ENCODE data around the gene XRCC4.

Gene XRCC4

DNA sequence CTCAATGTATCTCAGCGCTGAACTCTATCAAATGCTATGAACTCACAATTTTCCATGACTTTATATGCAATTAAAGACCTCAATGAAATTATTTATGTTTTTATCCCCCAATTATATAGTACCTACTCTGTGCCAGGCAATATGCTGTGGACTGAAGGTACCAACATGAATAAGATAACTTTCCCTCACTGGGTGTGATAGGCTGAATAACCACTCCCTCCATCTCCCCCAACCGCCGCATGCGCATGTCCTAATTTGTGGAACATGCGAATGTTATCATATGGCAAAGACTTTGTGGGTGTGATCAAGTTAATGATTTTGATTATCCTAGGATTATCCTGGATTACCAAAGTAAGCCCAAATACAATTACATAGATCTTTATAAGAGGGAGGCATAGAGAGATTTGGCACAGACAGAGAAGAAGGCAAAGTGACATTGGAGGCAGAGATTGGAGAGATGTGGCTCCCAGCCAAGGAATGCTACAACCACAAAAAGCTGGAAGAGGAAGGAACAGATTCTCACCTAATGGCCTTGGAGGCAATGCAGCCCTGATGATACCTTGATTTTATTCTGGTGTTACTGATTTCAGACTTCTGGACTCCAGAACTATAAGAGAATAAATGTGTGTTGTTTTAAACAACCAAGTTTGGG lies 245.1 kb downstream of the XRCC4 start:
- no peak overlapping the region for H3K9ac ChIP-seq (ENCODE audit: low read length)
- no peaks in the 10 kb centered on the region for H3K27me3 ChIP-seq (ENCODE audit: control insufficient read depth, insufficient read depth, low read length)
- H3K27ac ChIP-seq (ENCODE audit: low read depth, low read length): no peak overlapping the region
- H3K4me1 ChIP-seq (ENCODE audit: control insufficient read depth, insufficient read depth, low read length): no peaks in the 10 kb centered on the region
- no peak overlapping the region for H3K4me3 ChIP-seq (ENCODE audit: low read length)
- no peaks in the 10 kb centered on the region for H3K36me3 ChIP-seq (ENCODE audit: control insufficient read depth, insufficient read depth, low read length)

DNA sequence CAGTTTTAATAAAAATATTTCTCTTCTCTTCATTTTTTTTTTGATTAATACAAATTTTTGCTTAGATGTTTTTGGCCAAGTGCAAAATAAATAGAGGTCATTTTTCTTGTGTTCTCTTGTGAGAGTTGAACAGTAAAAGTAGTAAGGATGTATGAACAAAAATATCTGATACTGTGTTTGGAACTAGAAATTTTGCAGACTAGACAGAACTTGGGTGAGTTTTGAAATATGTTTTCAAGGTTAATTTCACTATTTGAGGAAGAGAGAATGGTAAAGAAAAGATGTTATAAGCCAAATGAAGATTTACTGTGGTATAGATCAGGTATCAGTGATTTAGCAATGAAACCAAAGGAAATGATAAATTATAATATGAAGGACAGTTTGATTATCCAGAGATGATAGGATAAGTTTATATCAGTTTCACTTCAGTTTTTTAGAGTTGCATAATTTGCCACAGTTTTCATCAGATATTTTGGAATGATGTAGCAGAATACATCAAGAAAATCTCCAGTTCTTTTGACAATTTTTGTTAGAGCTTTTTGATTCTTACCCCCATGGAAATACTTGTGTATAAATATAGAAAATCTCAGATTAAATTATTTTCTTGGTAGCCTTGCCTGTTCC lies 246.3 kb downstream of the XRCC4 start:
- Histone ChIP-seq H3K4me3 (ENCODE audit: low read length) (no peak overlapping the region), H3K4me1 (ENCODE audit: control insufficient read depth, insufficient read depth, low read length) (no peaks in the 10 kb centered on the region), H3K36me3 (ENCODE audit: control insufficient read depth, insufficient read depth, low read length) (no peaks in the 10 kb centered on the region), H3K9ac (ENCODE audit: low read length) (no peak overlapping the region), H3K27ac (ENCODE audit: low read depth, low read length) (no peak overlapping the region), H3K27me3 (ENCODE audit: control insufficient read depth, insufficient read depth, low read length) (no peaks in the 10 kb centered on the region)

DNA sequence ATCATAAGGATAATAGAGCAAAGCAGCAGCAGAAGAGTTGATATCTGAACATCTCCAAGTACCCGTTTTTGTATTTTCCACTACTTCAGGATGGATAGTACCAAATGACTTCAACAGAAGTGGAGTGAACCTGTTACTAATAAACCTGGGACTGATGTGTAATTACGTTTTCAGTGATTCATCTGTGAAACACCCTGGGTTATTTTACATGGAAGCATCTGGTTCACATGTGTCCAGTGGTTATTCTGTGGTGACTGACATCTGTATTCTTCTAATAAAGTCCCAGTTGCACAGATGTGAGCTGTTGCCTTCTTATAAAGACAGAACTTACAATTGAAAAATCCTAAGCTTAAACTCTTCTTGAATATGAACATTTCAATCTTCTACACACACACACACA lies 254.5 kb downstream of the XRCC4 start:
- Histone ChIP-seq H3K27me3 (ENCODE audit: control insufficient read depth, insufficient read depth, low read length) (no peaks in the 10 kb centered on the region), H3K9ac (ENCODE audit: low read length) (no peak overlapping the region), H3K36me3 (ENCODE audit: control insufficient read depth, insufficient read depth, low read length) (no peaks in the 10 kb centered on the region), H3K4me3 (ENCODE audit: low read length) (no peak overlapping the region), H3K4me1 (ENCODE audit: control insufficient read depth, insufficient read depth, low read length) (no peaks in the 10 kb centered on the region), H3K27ac (ENCODE audit: low read depth, low read length) (no peak overlapping the region)

DNA sequence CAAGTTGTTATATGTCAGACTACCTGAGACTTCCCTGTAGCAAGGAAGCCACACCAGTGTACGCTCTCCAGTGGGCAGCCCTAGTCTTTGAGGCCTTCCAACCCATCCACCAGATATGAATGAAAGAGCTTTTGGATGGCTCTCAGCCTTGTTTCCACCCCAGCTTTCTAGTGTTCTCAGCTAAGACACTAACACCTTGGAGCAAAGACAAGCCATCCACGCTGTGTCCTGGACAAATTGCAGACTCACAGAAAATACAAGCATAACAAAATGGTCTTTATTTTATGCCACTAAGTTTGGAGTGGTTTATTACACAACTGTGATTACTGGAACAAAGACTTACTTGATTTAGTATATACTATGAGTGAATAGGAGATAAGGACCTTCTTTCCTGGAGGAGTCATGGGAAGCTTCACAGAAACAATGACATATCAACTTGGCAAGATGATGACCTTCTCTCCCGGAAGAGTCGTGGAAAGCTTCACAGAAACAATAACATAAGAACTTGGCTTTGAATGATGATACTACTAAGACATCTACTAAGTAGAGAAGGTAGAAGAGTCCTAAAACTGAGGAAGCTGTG lies 260.2 kb downstream of the XRCC4 start:
- no peaks in the 10 kb centered on the region for H3K27me3 ChIP-seq (ENCODE audit: control insufficient read depth, insufficient read depth, low read length)
- H3K4me1 ChIP-seq (ENCODE audit: control insufficient read depth, insufficient read depth, low read length): no peaks in the 10 kb centered on the region
- no peak overlapping the region for H3K27ac ChIP-seq (ENCODE audit: low read depth, low read length)
- no peaks in the 10 kb centered on the region for H3K36me3 ChIP-seq (ENCODE audit: control insufficient read depth, insufficient read depth, low read length)
- H3K4me3 ChIP-seq (ENCODE audit: low read length): no peak overlapping the region
- no peak overlapping the region for H3K9ac ChIP-seq (ENCODE audit: low read length)

DNA sequence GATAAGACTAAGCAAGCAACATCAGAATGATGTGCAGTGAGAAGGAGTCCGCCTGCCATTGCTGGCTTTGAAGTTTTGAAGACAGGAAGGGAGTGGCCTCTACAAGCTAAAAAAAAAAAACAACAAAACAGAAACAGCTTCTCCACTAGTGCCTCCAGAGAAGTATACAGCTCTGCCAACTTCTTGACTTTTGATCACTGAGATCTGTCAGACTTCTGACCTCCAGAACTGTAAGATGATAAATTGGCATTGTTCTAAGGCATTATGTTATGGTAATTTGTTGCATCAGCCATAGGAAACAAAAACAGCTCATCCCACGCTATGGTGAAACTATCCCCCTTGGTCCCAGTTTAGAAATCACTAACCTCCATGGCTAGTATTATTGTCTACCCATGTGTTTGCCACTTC lies 263.2 kb downstream of the XRCC4 start:
- Histone ChIP-seq H3K9ac (ENCODE audit: low read length) (no peak overlapping the region), H3K27ac (ENCODE audit: low read depth, low read length) (no peak overlapping the region), H3K36me3 (ENCODE audit: control insufficient read depth, insufficient read depth, low read length) (no peaks in the 10 kb centered on the region), H3K4me1 (ENCODE audit: control insufficient read depth, insufficient read depth, low read length) (no peaks in the 10 kb centered on the region), H3K27me3 (ENCODE audit: control insufficient read depth, insufficient read depth, low read length) (no peaks in the 10 kb centered on the region), H3K4me3 (ENCODE audit: low read length) (no peak overlapping the region)

DNA sequence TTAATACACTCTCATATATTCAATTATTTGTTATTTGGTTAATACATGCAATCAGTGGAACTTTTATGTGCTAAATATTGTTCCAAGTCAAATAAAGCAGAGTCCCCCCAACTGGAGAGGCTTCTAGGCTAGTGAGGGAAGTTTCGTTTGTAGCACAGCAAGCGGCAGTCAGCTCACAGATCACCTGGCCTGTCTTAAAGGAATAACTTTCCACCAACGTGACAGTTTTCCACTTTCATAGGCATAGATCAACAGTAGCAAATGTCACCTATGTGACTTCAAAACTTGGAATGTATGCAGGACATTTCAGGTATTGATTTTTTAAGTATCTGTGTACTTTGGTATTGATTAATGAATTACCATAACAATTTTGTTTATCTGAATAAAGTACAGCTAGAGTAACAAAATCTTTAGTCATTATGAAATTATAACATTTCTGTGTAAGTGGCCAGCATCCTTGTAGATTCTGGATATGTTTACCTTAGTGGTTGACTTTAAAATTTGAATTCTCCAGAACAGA lies 264.5 kb downstream of the XRCC4 start:
- Histone ChIP-seq H3K27ac (ENCODE audit: low read depth, low read length) (no peak overlapping the region), H3K9ac (ENCODE audit: low read length) (no peak overlapping the region)

DNA sequence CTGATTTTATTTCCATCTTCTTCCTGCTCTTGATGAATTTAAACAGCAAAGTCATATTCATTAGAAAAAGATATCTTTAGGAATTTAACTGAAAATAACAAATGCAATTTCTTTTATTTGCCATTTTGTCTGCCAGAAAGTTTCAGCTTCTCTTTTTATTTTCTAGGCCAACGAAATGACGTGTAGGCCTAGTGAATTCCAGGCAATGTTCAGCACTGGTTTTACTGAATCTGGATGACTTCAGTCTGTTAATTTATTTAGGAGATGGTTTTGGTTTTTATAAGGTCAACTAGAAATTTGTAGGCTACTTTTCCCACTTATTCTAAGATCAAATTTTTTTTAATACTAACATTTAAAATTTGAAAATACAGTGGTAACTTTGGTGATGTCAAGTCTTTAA lies 265.1 kb downstream of the XRCC4 start:
- Histone ChIP-seq H3K9ac (ENCODE audit: low read length) (no peak overlapping the region), H3K4me3 (ENCODE audit: low read length) (no peak overlapping the region), H3K36me3 (ENCODE audit: control insufficient read depth, insufficient read depth, low read length) (no peaks in the 10 kb centered on the region), H3K4me1 (ENCODE audit: control insufficient read depth, insufficient read depth, low read length) (no peaks in the 10 kb centered on the region), H3K27ac (ENCODE audit: low read depth, low read length) (no peak overlapping the region), H3K27me3 (ENCODE audit: control insufficient read depth, insufficient read depth, low read length) (no peaks in the 10 kb centered on the region)

More for the DNA sequence above, 264.5 kb downstream of the XRCC4 start:
- Histone ChIP-seq H3K4me3 (ENCODE audit: low read length) (no peak overlapping the region), H3K4me1 (ENCODE audit: control insufficient read depth, insufficient read depth, low read length) (no peaks in the 10 kb centered on the region), H3K27me3 (ENCODE audit: control insufficient read depth, insufficient read depth, low read length) (no peaks in the 10 kb centered on the region), H3K36me3 (ENCODE audit: control insufficient read depth, insufficient read depth, low read length) (no peaks in the 10 kb centered on the region)

DNA sequence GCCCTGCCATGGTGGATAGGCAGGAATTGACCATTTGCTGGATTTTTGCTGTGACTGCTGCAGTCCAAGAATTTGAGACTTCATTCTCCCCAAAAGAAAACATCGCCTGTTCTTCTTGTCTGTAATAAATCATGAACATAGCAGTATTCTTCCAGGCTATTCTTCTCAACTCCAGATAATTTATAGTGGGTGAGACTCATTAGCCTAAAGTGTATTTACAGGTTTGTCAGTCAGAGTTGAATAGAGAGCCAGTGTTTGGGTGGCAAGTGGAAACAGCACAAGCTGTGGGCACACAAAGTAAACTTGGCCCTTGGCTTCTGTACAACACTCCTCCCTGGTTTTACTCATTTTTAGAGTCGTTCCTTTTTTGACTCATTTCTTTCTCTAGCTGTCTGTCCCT lies 266.0 kb downstream of the XRCC4 start:
- Histone ChIP-seq H3K4me1 (ENCODE audit: control insufficient read depth, insufficient read depth, low read length) (no peaks in the 10 kb centered on the region), H3K9ac (ENCODE audit: low read length) (no peak overlapping the region), H3K4me3 (ENCODE audit: low read length) (no peak overlapping the region), H3K36me3 (ENCODE audit: control insufficient read depth, insufficient read depth, low read length) (no peaks in the 10 kb centered on the region), H3K27ac (ENCODE audit: low read depth, low read length) (peak overlapping the region; percentile 28), H3K27me3 (ENCODE audit: control insufficient read depth, insufficient read depth, low read length) (no peaks in the 10 kb centered on the region)

DNA sequence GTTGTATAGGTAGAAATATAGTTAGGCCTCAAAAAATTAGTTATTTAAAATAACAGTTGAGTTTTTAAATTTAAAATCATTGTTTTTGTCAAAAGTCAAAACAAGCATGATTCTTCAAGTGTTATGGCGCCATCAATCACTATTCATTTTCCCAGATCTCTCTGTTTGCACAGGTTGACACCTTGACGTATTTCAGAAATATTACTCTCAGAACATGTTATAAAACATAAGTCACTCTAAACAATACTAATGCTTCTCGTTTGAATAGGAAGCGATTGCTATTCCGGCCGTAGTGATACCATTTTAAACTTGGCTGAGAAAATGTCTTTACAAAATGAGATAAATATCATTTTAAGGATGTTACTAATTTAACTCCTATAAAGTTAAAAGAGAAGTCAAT lies 268.1 kb downstream of the XRCC4 start:
- Histone ChIP-seq H3K36me3 (ENCODE audit: control insufficient read depth, insufficient read depth, low read length) (no peaks in the 10 kb centered on the region), H3K4me1 (ENCODE audit: control insufficient read depth, insufficient read depth, low read length) (no peaks in the 10 kb centered on the region), H3K27ac (ENCODE audit: low read depth, low read length) (no peak overlapping the region), H3K4me3 (ENCODE audit: low read length) (no peak overlapping the region), H3K27me3 (ENCODE audit: control insufficient read depth, insufficient read depth, low read length) (no peaks in the 10 kb centered on the region), H3K9ac (ENCODE audit: low read length) (no peak overlapping the region)

DNA sequence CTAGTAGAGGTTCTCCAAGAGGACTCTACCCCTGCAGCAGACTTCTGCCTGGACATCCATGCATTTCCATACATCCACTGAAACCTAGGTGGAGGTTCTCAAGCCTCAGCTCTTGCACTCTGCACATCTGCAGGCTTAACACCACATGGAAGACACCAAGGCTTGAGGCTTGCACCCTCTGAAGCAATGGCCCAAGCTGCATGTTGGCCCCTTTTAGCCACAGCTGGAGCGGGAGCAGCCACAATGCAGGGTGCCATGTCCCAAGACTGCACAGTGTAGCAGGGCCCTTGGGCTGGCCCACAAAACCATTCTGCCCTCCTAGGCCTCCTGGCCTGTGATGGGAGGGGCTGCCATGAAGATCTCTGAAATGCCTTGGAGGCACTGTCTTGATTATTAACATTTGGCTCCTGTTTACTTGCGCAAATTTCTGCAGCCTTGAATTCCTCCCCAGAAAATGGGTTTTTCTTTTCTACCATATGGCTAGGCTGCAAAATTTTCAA lies 271.0 kb downstream of the XRCC4 start:
- Histone ChIP-seq H3K36me3 (ENCODE audit: control insufficient read depth, insufficient read depth, low read length) (no peaks in the 10 kb centered on the region), H3K4me3 (ENCODE audit: low read length) (no peak overlapping the region), H3K27ac (ENCODE audit: low read depth, low read length) (no peak overlapping the region), H3K4me1 (ENCODE audit: control insufficient read depth, insufficient read depth, low read length) (no peaks in the 10 kb centered on the region), H3K27me3 (ENCODE audit: control insufficient read depth, insufficient read depth, low read length) (no peaks in the 10 kb centered on the region), H3K9ac (ENCODE audit: low read length) (no peak overlapping the region)

DNA sequence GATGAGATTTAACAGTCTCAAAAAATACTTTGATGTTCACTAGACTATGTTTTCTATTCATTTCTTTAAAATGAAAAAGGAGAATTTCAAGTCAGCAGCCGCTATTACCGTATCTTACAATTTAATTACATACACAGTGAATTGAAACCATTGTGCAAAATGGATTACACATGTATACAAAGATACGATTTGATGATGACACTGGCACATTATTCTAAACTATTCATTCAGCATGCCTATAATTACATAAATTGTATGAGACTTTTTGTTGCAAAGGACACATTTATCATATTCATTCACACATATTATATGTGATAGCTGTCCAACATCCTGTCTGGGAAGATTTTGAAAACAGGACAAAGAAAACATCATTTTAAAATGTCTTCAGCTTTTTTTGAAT lies 275.9 kb downstream of the XRCC4 start:
- H3K9ac ChIP-seq (ENCODE audit: low read length): no peak overlapping the region
- no peaks in the 10 kb centered on the region for H3K27me3 ChIP-seq (ENCODE audit: control insufficient read depth, insufficient read depth, low read length)
- H3K4me1 ChIP-seq (ENCODE audit: control insufficient read depth, insufficient read depth, low read length): no peaks in the 10 kb centered on the region
- H3K36me3 ChIP-seq (ENCODE audit: control insufficient read depth, insufficient read depth, low read length): no peaks in the 10 kb centered on the region
- no peak overlapping the region for H3K4me3 ChIP-seq (ENCODE audit: low read length)
- no peak overlapping the region for H3K27ac ChIP-seq (ENCODE audit: low read depth, low read length)

DNA sequence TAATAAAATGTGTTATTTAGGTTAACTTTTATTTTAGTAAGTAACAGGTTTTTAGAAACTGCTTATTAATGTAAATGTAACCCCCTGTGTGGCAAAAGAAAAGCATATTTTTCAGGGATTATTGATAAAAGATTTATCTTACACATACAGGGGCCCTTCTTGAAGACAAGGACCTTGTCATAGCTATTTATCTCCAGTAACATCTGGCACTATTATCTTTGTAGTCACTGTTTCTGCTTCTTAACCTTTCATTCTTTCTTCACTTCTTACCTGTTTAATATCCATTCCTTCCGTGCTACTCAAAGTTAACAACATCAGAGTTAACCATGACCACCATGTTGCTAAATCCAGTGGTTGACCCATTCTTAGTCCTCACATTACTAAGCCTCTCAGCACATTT lies 276.4 kb downstream of the XRCC4 start:
- Histone ChIP-seq H3K27ac (ENCODE audit: low read depth, low read length) (no peak overlapping the region), H3K4me1 (ENCODE audit: control insufficient read depth, insufficient read depth, low read length) (no peaks in the 10 kb centered on the region), H3K36me3 (ENCODE audit: control insufficient read depth, insufficient read depth, low read length) (no peaks in the 10 kb centered on the region), H3K4me3 (ENCODE audit: low read length) (no peak overlapping the region), H3K9ac (ENCODE audit: low read length) (no peak overlapping the region), H3K27me3 (ENCODE audit: control insufficient read depth, insufficient read depth, low read length) (no peaks in the 10 kb centered on the region)

Measured in rectal smooth muscle tissue (tissue), 1 donor.